ENCODE data around the gene MLH3. TPM values are rescaled to one million over a fixed set of nuclear protein-coding genes. Genes with fewer than 3 reads are reported as not detected.

The MLH3 gene
- total RNA-seq, 1 donor from 2014 or later, result 17.1 TPM

- no peak overlapping the region for H3K4me3 Mint-ChIP-seq (ENCODE audit: unreplicated experiment)
- TF ChIP-seq, protein P1, sequence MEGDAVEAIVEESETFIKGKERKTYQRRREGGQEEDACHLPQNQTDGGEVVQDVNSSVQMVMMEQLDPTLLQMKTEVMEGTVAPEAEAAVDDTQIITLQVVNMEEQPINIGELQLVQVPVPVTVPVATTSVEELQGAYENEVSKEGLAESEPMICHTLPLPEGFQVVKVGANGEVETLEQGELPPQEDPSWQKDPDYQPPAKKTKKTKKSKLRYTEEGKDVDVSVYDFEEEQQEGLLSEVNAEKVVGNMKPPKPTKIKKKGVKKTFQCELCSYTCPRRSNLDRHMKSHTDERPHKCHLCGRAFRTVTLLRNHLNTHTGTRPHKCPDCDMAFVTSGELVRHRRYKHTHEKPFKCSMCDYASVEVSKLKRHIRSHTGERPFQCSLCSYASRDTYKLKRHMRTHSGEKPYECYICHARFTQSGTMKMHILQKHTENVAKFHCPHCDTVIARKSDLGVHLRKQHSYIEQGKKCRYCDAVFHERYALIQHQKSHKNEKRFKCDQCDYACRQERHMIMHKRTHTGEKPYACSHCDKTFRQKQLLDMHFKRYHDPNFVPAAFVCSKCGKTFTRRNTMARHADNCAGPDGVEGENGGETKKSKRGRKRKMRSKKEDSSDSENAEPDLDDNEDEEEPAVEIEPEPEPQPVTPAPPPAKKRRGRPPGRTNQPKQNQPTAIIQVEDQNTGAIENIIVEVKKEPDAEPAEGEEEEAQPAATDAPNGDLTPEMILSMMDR (IDR thresholded peaks at IDR 0.05; ENCODE audit: partially characterized antibody, unreplicated experiment), result no peak
- H3K36me3 Mint-ChIP-seq (ENCODE audit: unreplicated experiment), result peaks cover 6% of the 10 kb centered on the region
- no peak overlapping the region for H3K27ac Mint-ChIP-seq (ENCODE audit: unreplicated experiment)
- H3K27me3 Mint-ChIP-seq (ENCODE audit: unreplicated experiment), result no peaks in the 10 kb centered on the region
- H3K4me1 Mint-ChIP-seq (ENCODE audit: low read depth, unreplicated experiment), result no peaks in the 10 kb centered on the region
- H3K9me3 Mint-ChIP-seq (ENCODE audit: unreplicated experiment), result no peaks in the 10 kb centered on the region
- DNase-seq, result no peak
Measured at GRCh38 chr14:75094896-75095295, 43.6 kb upstream of the MLH3 start.

- H3K4me3 Mint-ChIP-seq (ENCODE audit: unreplicated experiment), result no peak overlapping the region
- no peaks in the 10 kb centered on the region for H3K36me3 Mint-ChIP-seq (ENCODE audit: unreplicated experiment)
- H3K27ac Mint-ChIP-seq (ENCODE audit: unreplicated experiment), result no peak overlapping the region
- H3K27me3 Mint-ChIP-seq (ENCODE audit: unreplicated experiment), result no peaks in the 10 kb centered on the region
- H3K4me1 Mint-ChIP-seq (ENCODE audit: low read depth, unreplicated experiment), result no peaks in the 10 kb centered on the region
- no peaks in the 10 kb centered on the region for H3K9me3 Mint-ChIP-seq (ENCODE audit: unreplicated experiment)
- no peak for DNase-seq
- TF ChIP-seq, protein P1 (IDR thresholded peaks at IDR 0.05; ENCODE audit: partially characterized antibody, unreplicated experiment), result no peak
Measured at GRCh38 chr14:75092698-75093097, 41.4 kb upstream of the MLH3 start.

DNA sequence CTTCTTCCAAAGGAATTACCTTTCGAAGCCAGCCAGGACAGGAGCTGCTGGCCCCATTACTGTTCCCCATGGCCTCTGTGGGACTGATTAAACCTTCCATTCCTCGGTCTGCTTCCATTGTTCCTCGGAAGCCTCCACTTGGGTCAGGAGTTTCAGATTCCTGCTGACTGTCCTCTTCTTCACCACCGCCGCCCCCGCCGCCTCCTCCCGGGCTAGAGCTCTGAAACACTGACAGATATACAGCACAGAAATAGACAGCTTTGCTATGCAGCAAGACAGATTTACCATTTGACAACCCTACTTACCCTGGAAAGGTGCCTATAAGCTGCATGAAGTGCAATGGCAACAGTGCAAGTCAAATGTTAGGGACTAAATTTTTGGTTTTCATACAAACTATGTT lies 40.0 kb upstream of the MLH3 start:
- Mint-ChIP-seq H3K4me1 (ENCODE audit: low read depth, unreplicated experiment) (no peaks in the 10 kb centered on the region), H3K36me3 (ENCODE audit: unreplicated experiment) (no peaks in the 10 kb centered on the region), H3K9me3 (ENCODE audit: unreplicated experiment) (no peaks in the 10 kb centered on the region), H3K27me3 (ENCODE audit: unreplicated experiment) (no peaks in the 10 kb centered on the region), H3K4me3 (ENCODE audit: unreplicated experiment) (no peak overlapping the region), H3K27ac (ENCODE audit: unreplicated experiment) (no peak overlapping the region)
- DNase-seq, result no peak
- TF ChIP-seq, protein P1 (IDR thresholded peaks at IDR 0.05; ENCODE audit: partially characterized antibody, unreplicated experiment), result no peak

- Mint-ChIP-seq H3K27ac (ENCODE audit: unreplicated experiment) (no peak overlapping the region), H3K36me3 (ENCODE audit: unreplicated experiment) (no peaks in the 10 kb centered on the region), H3K4me1 (ENCODE audit: low read depth, unreplicated experiment) (no peaks in the 10 kb centered on the region), H3K9me3 (ENCODE audit: unreplicated experiment) (no peaks in the 10 kb centered on the region), H3K4me3 (ENCODE audit: unreplicated experiment) (no peak overlapping the region), H3K27me3 (ENCODE audit: unreplicated experiment) (no peaks in the 10 kb centered on the region)
- no peak for DNase-seq
- TF ChIP-seq, protein P1 (IDR thresholded peaks at IDR 0.05; ENCODE audit: partially characterized antibody, unreplicated experiment), result no peak
Measured at GRCh38 chr14:75090353-75090752, 39.1 kb upstream of the MLH3 start.

DNA sequence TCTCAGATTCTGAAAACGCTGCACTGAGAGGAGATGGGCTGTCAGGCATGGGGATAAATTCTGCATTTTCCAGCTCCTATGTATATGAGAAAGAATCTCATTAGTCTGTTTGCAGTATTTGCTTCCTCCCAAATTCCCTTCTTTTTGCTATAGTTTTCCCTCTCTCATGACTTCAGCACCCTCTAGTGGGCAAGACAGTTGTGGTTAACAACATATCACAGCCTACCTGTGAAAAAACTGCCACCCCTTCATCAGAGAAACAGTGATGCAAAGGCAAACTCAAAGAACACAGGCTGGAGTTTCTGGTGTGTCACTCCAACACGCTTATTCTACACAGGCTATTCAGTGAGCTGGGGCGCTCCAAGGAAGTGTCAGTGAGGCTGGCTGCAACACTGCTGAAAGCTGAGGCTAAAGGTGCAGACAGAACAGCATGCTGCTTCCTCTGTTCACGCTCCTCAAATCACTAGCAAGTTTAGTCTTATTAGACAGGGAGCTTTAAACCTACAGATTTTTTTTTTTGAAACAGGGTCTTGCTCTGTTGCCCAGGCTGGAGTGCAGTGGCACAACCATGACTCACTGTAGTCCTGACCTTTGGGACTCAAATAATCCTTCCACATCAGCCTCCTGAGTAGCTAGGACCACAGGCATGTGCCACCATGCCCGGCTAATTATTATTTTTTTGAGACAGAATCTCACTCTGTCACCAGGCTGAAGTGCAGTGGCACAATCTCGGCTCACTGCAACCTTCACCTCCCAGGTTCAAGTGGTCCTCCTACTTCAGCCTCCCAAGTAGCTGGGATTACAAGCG lies 37.5 kb upstream of the MLH3 start:
- peak; percentile 22 for DNase-seq
- no peaks in the 10 kb centered on the region for H3K36me3 Mint-ChIP-seq (ENCODE audit: unreplicated experiment)
- no peaks in the 10 kb centered on the region for H3K27me3 Mint-ChIP-seq (ENCODE audit: unreplicated experiment)
- H3K27ac Mint-ChIP-seq (ENCODE audit: unreplicated experiment), result no peak overlapping the region
- TF ChIP-seq, protein P1 (IDR thresholded peaks at IDR 0.05; ENCODE audit: partially characterized antibody, unreplicated experiment), result peak; percentile 72
- no peaks in the 10 kb centered on the region for H3K4me1 Mint-ChIP-seq (ENCODE audit: low read depth, unreplicated experiment)
- H3K4me3 Mint-ChIP-seq (ENCODE audit: unreplicated experiment), result no peak overlapping the region
- H3K9me3 Mint-ChIP-seq (ENCODE audit: unreplicated experiment), result no peaks in the 10 kb centered on the region
